Hepatocyte (in vitro differentiated cells): ENCODE measurements around the gene SEC24D. TPM values are rescaled to one million over a fixed set of nuclear protein-coding genes. Genes with fewer than 3 reads are reported as not detected.
"Not testable (repeated sequence)": the region's sequence is repeated elsewhere in the genome, so short reads cannot be mapped to it uniquely, and the experiment has no call there.

Experiments
- DNase-seq: peaks from one replicate; pipeline ENCODE4 v3.0.0-alpha.2; 2016; ENCODE audit warnings: low spot score
- H2AFZ ChIP-seq: fragments of 200-600 bp; sonication (generic); 2 replicates; pipeline ENCODE4 v1.6.0; 2016; ENCODE audit warnings: antibody characterized with exemption, mild to moderate bottlenecking
- H3K27ac ChIP-seq: fragments of 200-600 bp; sonication (generic); 2 replicates; pipeline ENCODE4 v1.5.1; 2016; ENCODE audit warnings: mild to moderate bottlenecking
- H3K27me3 ChIP-seq: fragments of 200-600 bp; sonication (generic); 2 replicates; pipeline ENCODE4 v1.6.1; 2016
- H3K36me3 ChIP-seq: fragments of 200-600 bp; sonication (generic); replicated peaks from 2 replicates; pipeline ENCODE4 v1.5.1; 2016; ENCODE audit warnings: low read depth; ENCODE audit not compliant: insufficient read depth
- H3K4me1 ChIP-seq: fragments of 200-600 bp; sonication (generic); 2 replicates; pipeline ENCODE4 v1.5.1; 2016; ENCODE audit warnings: mild to moderate bottlenecking, moderate library complexity; ENCODE audit not compliant: insufficient read depth
- H3K4me2 ChIP-seq: fragments of 200-600 bp; sonication (generic); 2 replicates; pipeline ENCODE4 v1.6.0; 2016
- H3K4me3 ChIP-seq: fragments of 200-600 bp; sonication (generic); 2 replicates; pipeline ENCODE4 v1.5.1; 2016; ENCODE audit warnings: mild to moderate bottlenecking
- H3K79me2 ChIP-seq: fragments of 200-600 bp; sonication (generic); 2 replicates; pipeline ENCODE4 v1.6.0; 2017; ENCODE audit warnings: mild to moderate bottlenecking
- H3K9me2 ChIP-seq: fragments of 200-600 bp; sonication (generic); replicated peaks from 2 replicates; pipeline ENCODE4 v1.6.0; 2017; ENCODE audit warnings: mild to moderate bottlenecking; ENCODE audit not compliant: insufficient read depth
- H3K9me3 ChIP-seq: fragments of 200-600 bp; sonication (generic); 2 replicates; pipeline ENCODE4 v1.5.1; 2016; ENCODE audit warnings: low read depth, mild to moderate bottlenecking
- H4K20me1 ChIP-seq: fragments of 200-600 bp; sonication (generic); 2 replicates; pipeline ENCODE4 v1.6.0; 2016; ENCODE audit warnings: mild to moderate bottlenecking; ENCODE audit not compliant: insufficient read depth, poor library complexity, severe bottlenecking
- EZH2 ChIP-seq: fragments of 200-600 bp; sonication (generic); IDR thresholded peaks from 2 replicates; pipeline ENCODE4 v1.6.1; 2016; ENCODE audit warnings: antibody characterized with exemption, mild to moderate bottlenecking, borderline replicate concordance
- EZH2phosphoT487 ChIP-seq: fragments of 200-600 bp; sonication (generic); IDR thresholded peaks from one replicate; pipeline ENCODE4 v1.6.1; 2018; ENCODE audit warnings: antibody characterized with exemption, mild to moderate bottlenecking, low read depth, moderate library complexity; ENCODE audit not compliant: unreplicated experiment, severe bottlenecking
- WGBS: methylation state at CpG from one replicate; pipeline ENCODE4 v1.1.6; 2016; ENCODE audit warnings: low lambda C conversion rate; ENCODE audit errors: missing lambda C conversion rate; 5-methylcytosine and 5-hydroxymethylcytosine counted together
- polyA plus RNA-seq: library from polyadenylated mRNA; unstranded; fragments of >200 nt; fragmentation: Nextera tagmentation; extraction: Ambion mirVana; gene quantifications from 2 replicates; pipeline ENCODE4 v1.2.1, GENCODE V29; 2016
- total RNA-seq: library from RNA; depleted of rRNA; stranded (reverse); fragments of >200 nt; gene quantifications from 2 replicates; pipeline ENCODE4 v1.2.3, GENCODE V29; 2014
- TF ChIP-seq, protein P1 (sequence below): fragments of 200-600 bp; sonication (generic); IDR thresholded peaks from 2 replicates; pipeline ENCODE4 v1.5.1; 2016; ENCODE audit warnings: antibody characterized with exemption, mild to moderate bottlenecking; ENCODE audit not compliant: poor library complexity

Gene SEC24D
- total and polyA plus RNA-seq, 2 experiments from 2014 or later = 81.9 to 97.4 TPM

DNA sequence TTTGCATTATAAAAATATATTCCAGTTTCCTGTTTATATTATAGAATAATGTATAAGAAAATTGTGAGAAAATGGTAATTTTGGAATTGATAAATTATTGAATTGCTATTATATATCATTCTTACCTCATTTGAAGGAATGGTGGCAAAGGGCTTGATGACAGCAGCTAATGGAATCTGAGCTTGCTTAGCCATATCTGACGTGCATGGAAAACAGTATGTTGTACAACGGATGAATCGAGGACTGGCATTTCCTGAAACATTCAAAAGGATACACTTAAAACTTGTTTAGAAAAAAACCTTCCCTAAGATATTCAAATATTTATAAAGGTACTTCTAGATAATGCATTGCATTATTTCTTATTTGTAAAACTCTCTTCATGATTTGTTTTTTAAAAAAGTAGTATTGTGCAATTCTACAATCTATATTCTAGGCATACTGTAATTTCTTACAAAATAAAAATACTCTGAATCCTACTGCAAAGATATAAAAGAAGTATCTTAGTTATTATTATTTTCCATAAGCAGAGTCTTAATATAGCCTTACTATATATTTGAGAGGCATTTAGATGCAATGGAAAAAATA lies 38.3 kb downstream of the SEC24D start:
- peaks cover 7% of the 10 kb centered on the region for H3K79me2 ChIP-seq
- no peak for DNase-seq
- no peaks in the 10 kb centered on the region for H4K20me1 ChIP-seq

DNA sequence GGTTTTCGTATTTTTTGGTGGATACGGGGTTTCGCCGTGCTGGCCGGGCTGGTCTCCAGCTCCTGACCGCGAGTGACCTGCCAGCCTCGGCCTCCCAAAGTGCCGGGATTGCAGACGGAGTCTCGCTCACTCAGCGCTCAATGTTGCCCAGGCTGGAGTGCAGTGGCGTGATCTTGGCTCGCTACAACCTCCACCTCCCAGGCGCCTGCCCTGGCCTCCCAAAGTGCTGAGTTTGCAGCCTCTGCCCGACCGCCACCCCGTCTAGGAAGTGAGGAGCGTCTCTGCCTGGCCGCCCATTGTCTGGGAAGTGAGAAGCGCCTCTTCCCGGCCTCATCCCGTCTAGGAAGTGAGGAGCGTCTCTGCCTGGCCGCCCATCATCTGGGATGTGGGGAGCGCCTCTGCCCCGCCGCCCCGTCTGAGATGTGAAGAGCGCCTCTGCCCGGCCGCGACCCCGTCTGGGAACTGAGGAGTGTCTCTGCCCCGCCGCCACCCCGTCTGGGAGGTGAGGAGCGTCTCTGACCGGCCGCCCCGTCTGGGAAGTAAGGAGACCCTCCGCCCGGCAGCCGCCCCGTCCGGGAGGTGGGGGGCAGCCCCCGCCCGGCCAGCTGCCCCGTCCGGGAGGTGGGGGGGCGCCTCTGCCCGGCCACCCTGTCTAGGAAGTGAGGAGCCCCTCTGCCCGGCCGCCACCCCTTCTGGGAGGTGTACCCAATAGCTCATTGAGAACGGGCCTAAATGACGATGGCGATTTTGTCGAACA lies 44.1 kb downstream of the SEC24D start:
- WGBS = 85% methylated on average over 29 of the region's 58 CpGs
- H3K9me2 ChIP-seq = not testable (repeated sequence)

More for the DNA sequence above, 38.3 kb downstream of the SEC24D start:
- no peak overlapping the region for H3K4me2 ChIP-seq
- no peak for TF ChIP-seq EZH2phosphoT487
- TF ChIP-seq, protein P1, sequence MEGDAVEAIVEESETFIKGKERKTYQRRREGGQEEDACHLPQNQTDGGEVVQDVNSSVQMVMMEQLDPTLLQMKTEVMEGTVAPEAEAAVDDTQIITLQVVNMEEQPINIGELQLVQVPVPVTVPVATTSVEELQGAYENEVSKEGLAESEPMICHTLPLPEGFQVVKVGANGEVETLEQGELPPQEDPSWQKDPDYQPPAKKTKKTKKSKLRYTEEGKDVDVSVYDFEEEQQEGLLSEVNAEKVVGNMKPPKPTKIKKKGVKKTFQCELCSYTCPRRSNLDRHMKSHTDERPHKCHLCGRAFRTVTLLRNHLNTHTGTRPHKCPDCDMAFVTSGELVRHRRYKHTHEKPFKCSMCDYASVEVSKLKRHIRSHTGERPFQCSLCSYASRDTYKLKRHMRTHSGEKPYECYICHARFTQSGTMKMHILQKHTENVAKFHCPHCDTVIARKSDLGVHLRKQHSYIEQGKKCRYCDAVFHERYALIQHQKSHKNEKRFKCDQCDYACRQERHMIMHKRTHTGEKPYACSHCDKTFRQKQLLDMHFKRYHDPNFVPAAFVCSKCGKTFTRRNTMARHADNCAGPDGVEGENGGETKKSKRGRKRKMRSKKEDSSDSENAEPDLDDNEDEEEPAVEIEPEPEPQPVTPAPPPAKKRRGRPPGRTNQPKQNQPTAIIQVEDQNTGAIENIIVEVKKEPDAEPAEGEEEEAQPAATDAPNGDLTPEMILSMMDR = no peak
- TF ChIP-seq EZH2 = no peak
- H3K9me2 ChIP-seq = no peaks in the 10 kb centered on the region
- peaks cover 18% of the 10 kb centered on the region for H3K36me3 ChIP-seq
- H3K9me3 ChIP-seq = no peaks in the 10 kb centered on the region
- H3K4me3 ChIP-seq = no peak overlapping the region
- H3K27ac ChIP-seq = no peak overlapping the region
- H3K27me3 ChIP-seq = no peaks in the 10 kb centered on the region
- no peak overlapping the region for H2AFZ ChIP-seq
- WGBS = 92% methylated on average over 3 of the region's 3 CpGs
- no peaks in the 10 kb centered on the region for H3K4me1 ChIP-seq

DNA sequence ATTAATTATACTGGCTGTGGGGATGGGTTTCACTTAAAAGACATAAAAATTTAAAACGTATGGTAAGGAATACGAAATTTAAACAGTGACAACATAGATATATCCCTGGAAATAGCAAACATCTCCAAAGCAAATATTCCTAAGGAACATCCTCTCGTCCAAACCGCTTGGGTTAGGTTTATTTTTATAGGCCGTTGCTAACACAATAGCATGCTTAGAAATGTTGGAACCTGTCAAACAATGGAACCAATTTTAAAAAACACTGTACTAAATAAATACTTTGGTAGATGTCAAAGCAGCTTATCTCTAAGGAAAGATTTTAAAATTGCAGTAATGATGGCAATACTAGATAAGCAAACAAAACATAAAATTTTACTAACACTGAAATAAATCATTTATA lies 45.4 kb downstream of the SEC24D start:
- no peak for DNase-seq
- Histone ChIP-seq H3K4me2 (no peak overlapping the region), H3K9me3 (no peaks in the 10 kb centered on the region), H3K79me2 (no peaks in the 10 kb centered on the region), H4K20me1 (no peaks in the 10 kb centered on the region), H3K27me3 (no peaks in the 10 kb centered on the region), H3K9me2 (no peaks in the 10 kb centered on the region), H3K4me1 (no peaks in the 10 kb centered on the region), H3K4me3 (no peak overlapping the region), H3K27ac (no peak overlapping the region), H3K36me3 (peaks cover 7% of the 10 kb centered on the region), H2AFZ (no peak overlapping the region)
- WGBS = 54% methylated on average over 5 of the region's 5 CpGs
- TF ChIP-seq, protein P1 = no peak
- TF ChIP-seq EZH2phosphoT487 (no peak), EZH2 (no peak)

More for the DNA sequence above, 44.1 kb downstream of the SEC24D start:
- not testable (repeated sequence) for H3K9me3 ChIP-seq, H3K79me2 ChIP-seq, H3K4me3 ChIP-seq, H2AFZ ChIP-seq, H4K20me1 ChIP-seq, H3K27me3 ChIP-seq, H3K4me1 ChIP-seq, H3K27ac ChIP-seq, H3K4me2 ChIP-seq, DNase-seq
- H3K36me3 ChIP-seq = peaks cover 15% of the 10 kb centered on the region

DNA sequence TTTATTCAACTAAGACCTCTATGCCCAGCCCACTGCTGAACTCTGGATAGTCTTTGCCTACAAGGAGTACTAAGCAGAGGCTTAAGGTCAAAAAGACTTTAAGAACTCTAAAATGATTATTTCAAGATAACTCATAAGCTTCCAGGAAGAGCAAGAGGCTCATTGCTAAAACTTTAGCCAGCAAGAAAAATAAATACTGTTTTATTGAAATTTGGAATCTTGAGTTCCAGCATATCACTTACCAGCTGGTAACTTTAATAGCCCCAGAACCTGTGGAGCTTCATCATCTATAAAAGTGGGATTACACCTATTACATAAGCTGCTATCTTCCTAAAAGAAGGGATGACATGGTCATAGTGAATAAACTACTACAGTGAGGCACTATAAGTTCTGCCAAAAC lies 47.0 kb downstream of the SEC24D start:
- no peak overlapping the region for H2AFZ ChIP-seq
- H3K79me2 ChIP-seq = no peaks in the 10 kb centered on the region
- H4K20me1 ChIP-seq = no peaks in the 10 kb centered on the region

More for the DNA sequence above, 47.0 kb downstream of the SEC24D start:
- no peaks in the 10 kb centered on the region for H3K9me3 ChIP-seq
- no peak overlapping the region for H3K4me2 ChIP-seq
- H3K27ac ChIP-seq = no peak overlapping the region
- no peak for DNase-seq
- H3K27me3 ChIP-seq = no peaks in the 10 kb centered on the region
- H3K36me3 ChIP-seq = peaks cover 5% of the 10 kb centered on the region
- H3K4me1 ChIP-seq = no peaks in the 10 kb centered on the region
- H3K9me2 ChIP-seq = no peaks in the 10 kb centered on the region
- TF ChIP-seq EZH2 = no peak
- TF ChIP-seq, protein P1 = no peak
- TF ChIP-seq EZH2phosphoT487 = no peak
- H3K4me3 ChIP-seq = no peak overlapping the region
